Esophagus mucosa (tissue), 1 donor: ENCODE results near the gene PALLD. TPM values are rescaled to one million over a fixed set of nuclear protein-coding genes. Genes with fewer than 3 reads are reported as not detected.
"Not testable (repeated sequence)": the region's sequence is repeated elsewhere in the genome, so short reads cannot be mapped to it uniquely, and the experiment has no call there.

Experiments
- ATAC-seq: fragments of 200-7000 bp; cut with Tn5 transposase; one replicate; pipeline ENCODE4 v1.9.1; 2020
- total RNA-seq: library from RNA; stranded (reverse); gene quantifications from one replicate; pipeline ENCODE4 v1.2.4, GENCODE V29; 2023
- donor health status: DM: yes; HTN: yes; CAD: no.

PALLD gene
- total RNA-seq, 1 donor from 2014 or later: 70.1 TPM

- no peak for ATAC-seq
Observed at GRCh38 chr4:168800926-168801325, 304.1 kb downstream of the PALLD start.

- no peak for ATAC-seq
Observed at GRCh38 chr4:168802222-168802621, 305.4 kb downstream of the PALLD start.

GRCh38 chr4:168803052-168803451 lies 306.2 kb downstream of the PALLD start:
- ATAC-seq: not testable (repeated sequence)

- ATAC-seq: peak; percentile 93
Observed at GRCh38 chr4:168803732-168804131, 306.9 kb downstream of the PALLD start.

GRCh38 chr4:168804146-168804545 lies 307.3 kb downstream of the PALLD start:
- ATAC-seq: no peak

GRCh38 chr4:168805341-168805740 lies 308.5 kb downstream of the PALLD start:
- no peak for ATAC-seq

GRCh38 chr4:168806247-168806646 lies 309.4 kb downstream of the PALLD start:
- not testable (repeated sequence) for ATAC-seq

- ATAC-seq: peak; percentile 64
Observed at GRCh38 chr4:168811207-168811606, 314.4 kb downstream of the PALLD start.

GRCh38 chr4:168811786-168812651 lies 315.2 kb downstream of the PALLD start:
- ATAC-seq: no peak

GRCh38 chr4:168812806-168813205 lies 316.0 kb downstream of the PALLD start:
- no peak for ATAC-seq

GRCh38 chr4:168813890-168814289 lies 317.0 kb downstream of the PALLD start:
- no peak for ATAC-seq

GRCh38 chr4:168815379-168816345 lies 318.8 kb downstream of the PALLD start:
- no peak for ATAC-seq

- no peak for ATAC-seq
Observed at GRCh38 chr4:168817370-168817769, 320.5 kb downstream of the PALLD start.

- ATAC-seq: no peak
Observed at GRCh38 chr4:168822481-168822880, 325.6 kb downstream of the PALLD start.

GRCh38 chr4:168825975-168826374 lies 329.1 kb downstream of the PALLD start:
- no peak for ATAC-seq

- ATAC-seq: no peak
Observed at GRCh38 chr4:168826620-168827019, 329.8 kb downstream of the PALLD start.

- ATAC-seq: no peak
Observed at GRCh38 chr4:168830777-168831512, 334.1 kb downstream of the PALLD start.

GRCh38 chr4:168831585-168831918 lies 334.7 kb downstream of the PALLD start:
- no peak for ATAC-seq

- peak; percentile 91 for ATAC-seq
Observed at GRCh38 chr4:168831919-168832762, 335.3 kb downstream of the PALLD start.

- ATAC-seq: peak; percentile 40
Observed at GRCh38 chr4:168832763-168833575, 336.1 kb downstream of the PALLD start.

GRCh38 chr4:168833881-168834280 lies 337.0 kb downstream of the PALLD start:
- no peak for ATAC-seq
